Peyer's patch (tissue), 4 donors: ENCODE measurements around the gene SLC22A23.

ENCODE experiments used
- POLR2A ChIP-seq, 2 donors: fragments of 450-650 bp; IDR thresholded peaks; one replicate each; pipeline ENCODE4 v1.5.1; 2017; ENCODE audit warnings: antibody characterized with exemption in 2 of 2, mild to moderate bottlenecking in 2 of 2, moderate library complexity in 2 of 2
- TF ChIP-seq, protein P1 (sequence below), 6 experiments: fragments of 450-650 bp in 4 of 6; fragments of 200-600 bp in 2 of 6; sonication (generic) in 1 of 6; IDR thresholded peaks; one replicate each; pipeline ENCODE4 v1.5.1; 2017 to 2019; ENCODE audit warnings: antibody characterized with exemption in 6 of 6, mild to moderate bottlenecking in 3 of 6, moderate library complexity in 1 of 6

DNA sequence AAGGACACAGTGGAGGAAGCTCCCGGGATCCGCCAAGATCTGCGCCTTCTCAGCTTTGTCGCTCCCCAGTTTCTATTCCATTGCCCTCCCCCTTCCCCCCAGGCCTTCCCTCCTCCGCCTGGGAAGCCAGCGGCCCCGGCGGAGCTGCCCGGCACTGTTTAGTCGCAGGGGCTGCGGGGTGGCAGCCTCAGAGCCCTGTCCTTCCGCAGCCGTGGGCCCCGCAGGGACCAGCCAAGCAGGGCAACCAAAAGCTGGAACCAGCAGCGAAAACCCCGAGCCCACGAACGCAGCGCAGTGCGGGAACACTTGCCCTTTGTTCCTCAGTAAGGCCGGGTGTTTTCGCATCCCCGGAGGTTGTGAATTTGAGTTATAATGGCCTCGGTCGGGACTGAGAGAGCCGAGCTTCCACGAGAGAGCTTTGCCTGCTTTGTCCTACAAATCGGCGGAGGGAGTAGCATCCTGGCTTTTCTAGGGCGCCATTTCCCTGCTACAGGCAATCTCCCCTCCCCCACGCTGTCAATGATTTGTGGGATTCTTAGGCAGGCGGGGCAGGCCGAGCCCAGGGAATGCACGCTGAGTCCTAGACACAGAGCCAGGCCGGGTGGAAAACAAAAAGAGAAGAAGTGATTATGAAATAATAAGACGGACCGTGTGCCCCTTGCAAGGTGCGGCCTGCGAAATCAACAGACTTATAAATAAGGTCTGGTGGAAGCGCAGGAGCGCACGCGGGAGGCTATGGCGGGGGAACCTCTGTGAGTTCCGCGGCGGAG lies 225.4 kb downstream of the SLC22A23 start:
- TF ChIP-seq, protein P1, sequence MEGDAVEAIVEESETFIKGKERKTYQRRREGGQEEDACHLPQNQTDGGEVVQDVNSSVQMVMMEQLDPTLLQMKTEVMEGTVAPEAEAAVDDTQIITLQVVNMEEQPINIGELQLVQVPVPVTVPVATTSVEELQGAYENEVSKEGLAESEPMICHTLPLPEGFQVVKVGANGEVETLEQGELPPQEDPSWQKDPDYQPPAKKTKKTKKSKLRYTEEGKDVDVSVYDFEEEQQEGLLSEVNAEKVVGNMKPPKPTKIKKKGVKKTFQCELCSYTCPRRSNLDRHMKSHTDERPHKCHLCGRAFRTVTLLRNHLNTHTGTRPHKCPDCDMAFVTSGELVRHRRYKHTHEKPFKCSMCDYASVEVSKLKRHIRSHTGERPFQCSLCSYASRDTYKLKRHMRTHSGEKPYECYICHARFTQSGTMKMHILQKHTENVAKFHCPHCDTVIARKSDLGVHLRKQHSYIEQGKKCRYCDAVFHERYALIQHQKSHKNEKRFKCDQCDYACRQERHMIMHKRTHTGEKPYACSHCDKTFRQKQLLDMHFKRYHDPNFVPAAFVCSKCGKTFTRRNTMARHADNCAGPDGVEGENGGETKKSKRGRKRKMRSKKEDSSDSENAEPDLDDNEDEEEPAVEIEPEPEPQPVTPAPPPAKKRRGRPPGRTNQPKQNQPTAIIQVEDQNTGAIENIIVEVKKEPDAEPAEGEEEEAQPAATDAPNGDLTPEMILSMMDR (IDR thresholded peaks at IDR 0.05) = no peak
- no peak for TF ChIP-seq POLR2A (IDR thresholded peaks at IDR 0.05)
